A172 (cell line): ENCODE results near the gene KIAA1614. TPM values are rescaled to one million over a fixed set of nuclear protein-coding genes. Genes with fewer than 3 reads are reported as not detected.
"Not testable (repeated sequence)": the region's sequence is repeated elsewhere in the genome, so short reads cannot be mapped to it uniquely, and the experiment has no call there.

ENCODE experiments used
- DNase-seq: peaks from one replicate; pipeline ENCODE4 v3.0.0-alpha.2; 2015; ENCODE audit warnings: low spot score
- total RNA-seq: library from RNA; depleted of rRNA; stranded (reverse); fragments of >200 nt; shearing (Covaris generic); gene quantifications from 2 replicates; pipeline ENCODE4 v1.2.3, GENCODE V29; 2014

KIAA1614 gene
- total RNA-seq, 1 experiment from 2014 or later, result 9.4 TPM

- DNase-seq, result no peak
Measured at GRCh38 chr1:180964056-180964455, 51.4 kb downstream of the KIAA1614 start.

- DNase-seq, result no peak
Measured at GRCh38 chr1:180964595-180964994, 51.9 kb downstream of the KIAA1614 start.

- DNase-seq, result no peak
Measured at GRCh38 chr1:180966312-180966711, 53.6 kb downstream of the KIAA1614 start.

GRCh38 chr1:180966744-180967536 is 54.2 kb downstream of the KIAA1614 start:
- DNase-seq, result no peak

- no peak for DNase-seq
Measured at GRCh38 chr1:180967558-180967957, 54.9 kb downstream of the KIAA1614 start.

- DNase-seq, result not testable (repeated sequence)
Measured at GRCh38 chr1:180968834-180969233, 56.1 kb downstream of the KIAA1614 start.

GRCh38 chr1:180969434-180969833 is 56.7 kb downstream of the KIAA1614 start:
- DNase-seq, result no peak

- no peak for DNase-seq
Measured at GRCh38 chr1:180970333-180971079, 57.8 kb downstream of the KIAA1614 start.

GRCh38 chr1:180971273-180971997 is 58.7 kb downstream of the KIAA1614 start:
- no peak for DNase-seq

- no peak for DNase-seq
Measured at GRCh38 chr1:180973369-180973768, 60.7 kb downstream of the KIAA1614 start.

GRCh38 chr1:180974236-180974635 is 61.5 kb downstream of the KIAA1614 start:
- no peak for DNase-seq

GRCh38 chr1:180975551-180975950 is 62.9 kb downstream of the KIAA1614 start:
- no peak for DNase-seq

- DNase-seq, result no peak
Measured at GRCh38 chr1:180976191-180976590, 63.5 kb downstream of the KIAA1614 start.

GRCh38 chr1:180976732-180977357 is 64.1 kb downstream of the KIAA1614 start:
- no peak for DNase-seq

GRCh38 chr1:180981596-180982387 is 69.1 kb downstream of the KIAA1614 start:
- no peak for DNase-seq

- DNase-seq, result no peak
Measured at GRCh38 chr1:180982422-180982821, 69.7 kb downstream of the KIAA1614 start.

- no peak for DNase-seq
Measured at GRCh38 chr1:180988253-180988752, 75.6 kb downstream of the KIAA1614 start.

GRCh38 chr1:180994262-180994661 is 81.6 kb downstream of the KIAA1614 start:
- no peak for DNase-seq

GRCh38 chr1:180997843-180998504 is 85.3 kb downstream of the KIAA1614 start:
- no peak for DNase-seq
